Smooth muscle cell (in vitro differentiated cells): ENCODE measurements around the gene RAB9A. TPM values are rescaled to one million over a fixed set of nuclear protein-coding genes. Genes with fewer than 3 reads are reported as not detected.
"Not testable (repeated sequence)": the region's sequence is repeated elsewhere in the genome, so short reads cannot be mapped to it uniquely, and the experiment has no call there.

ENCODE experiments used
- DNase-seq: peaks from one replicate; lab custom pipeline; 2025; ENCODE audit not compliant: unreplicated experiment; lab: John Stamatoyannopoulos, UW
- H2AFZ ChIP-seq: fragments of 200-600 bp; sonication (generic); 2 replicates; pipeline ENCODE4 v1.6.0; 2016; ENCODE audit warnings: antibody characterized with exemption, low read depth, mild to moderate bottlenecking
- H3F3A ChIP-seq: fragments of 200-600 bp; sonication (generic); 2 replicates; pipeline ENCODE4 v1.6.0; 2017; ENCODE audit warnings: antibody characterized with exemption, low read depth
- H3K27ac ChIP-seq: fragments of 200-600 bp; sonication (generic); 2 replicates; pipeline ENCODE4 v1.5.1; 2016; ENCODE audit warnings: low read depth, mild to moderate bottlenecking
- H3K27me3 ChIP-seq: fragments of 200-600 bp; sonication (generic); 2 replicates; pipeline ENCODE4 v1.6.1; 2016; ENCODE audit warnings: low read depth, mild to moderate bottlenecking
- H3K36me3 ChIP-seq: fragments of 200-600 bp; sonication (generic); 2 replicates; pipeline ENCODE4 v1.5.1; 2016; ENCODE audit warnings: low read depth
- H3K4me1 ChIP-seq: fragments of 200-600 bp; sonication (generic); 2 replicates; pipeline ENCODE4 v1.5.1; 2016; ENCODE audit warnings: low read depth
- H3K4me2 ChIP-seq: fragments of 200-600 bp; sonication (generic); 2 replicates; pipeline ENCODE4 v1.6.0; 2016; ENCODE audit warnings: mild to moderate bottlenecking
- H3K4me3 ChIP-seq: fragments of 200-600 bp; sonication (generic); 2 replicates; pipeline ENCODE4 v1.5.1; 2016; ENCODE audit warnings: mild to moderate bottlenecking
- H3K79me2 ChIP-seq: fragments of 200-600 bp; sonication (generic); 2 replicates; pipeline ENCODE4 v1.6.0; 2016; ENCODE audit warnings: low read depth, mild to moderate bottlenecking
- H3K9ac ChIP-seq: fragments of 200-600 bp; sonication (generic); 2 replicates; pipeline ENCODE4 v1.6.0; 2016; ENCODE audit warnings: low read depth
- H3K9me3 ChIP-seq: fragments of 200-600 bp; sonication (generic); replicated peaks from 2 replicates; pipeline ENCODE4 v1.5.1; 2016; ENCODE audit warnings: low read depth
- H4K20me1 ChIP-seq: fragments of 200-600 bp; sonication (generic); 2 replicates; pipeline ENCODE4 v1.6.0; 2016; ENCODE audit warnings: low read depth
- WGBS: methylation state at CpG from one replicate; pipeline ENCODE4 v1.1.7; 2016; ENCODE audit warnings: low lambda C conversion rate; 5-methylcytosine and 5-hydroxymethylcytosine counted together
- polyA plus RNA-seq: library from polyadenylated mRNA; unstranded; fragments of >200 nt; fragmentation: Nextera tagmentation; extraction: Ambion mirVana; gene quantifications from 2 replicates; pipeline ENCODE4 v1.2.1, GENCODE V29; 2016
- total RNA-seq: library from RNA; depleted of rRNA; stranded (reverse); fragments of >200 nt; gene quantifications from 2 replicates; pipeline ENCODE4 v1.2.3, GENCODE V29; 2014
- TF ChIP-seq, protein P1 (sequence below): fragments of 200-600 bp; sonication (generic); IDR thresholded peaks from 2 replicates; pipeline ENCODE4 v1.5.1; 2017; ENCODE audit warnings: borderline replicate concordance, mild to moderate bottlenecking, antibody characterized with exemption; ENCODE audit not compliant: insufficient read depth, poor library complexity, severe bottlenecking

The RAB9A gene
- total and polyA plus RNA-seq, 2 experiments from 2014 or later, result 22.1 to 25.8 TPM

GRCh38 chrX:13673016-13673415 is 15.9 kb upstream of the RAB9A start:
- H3K36me3 ChIP-seq, result no peaks in the 10 kb centered on the region
- TF ChIP-seq, protein P1, sequence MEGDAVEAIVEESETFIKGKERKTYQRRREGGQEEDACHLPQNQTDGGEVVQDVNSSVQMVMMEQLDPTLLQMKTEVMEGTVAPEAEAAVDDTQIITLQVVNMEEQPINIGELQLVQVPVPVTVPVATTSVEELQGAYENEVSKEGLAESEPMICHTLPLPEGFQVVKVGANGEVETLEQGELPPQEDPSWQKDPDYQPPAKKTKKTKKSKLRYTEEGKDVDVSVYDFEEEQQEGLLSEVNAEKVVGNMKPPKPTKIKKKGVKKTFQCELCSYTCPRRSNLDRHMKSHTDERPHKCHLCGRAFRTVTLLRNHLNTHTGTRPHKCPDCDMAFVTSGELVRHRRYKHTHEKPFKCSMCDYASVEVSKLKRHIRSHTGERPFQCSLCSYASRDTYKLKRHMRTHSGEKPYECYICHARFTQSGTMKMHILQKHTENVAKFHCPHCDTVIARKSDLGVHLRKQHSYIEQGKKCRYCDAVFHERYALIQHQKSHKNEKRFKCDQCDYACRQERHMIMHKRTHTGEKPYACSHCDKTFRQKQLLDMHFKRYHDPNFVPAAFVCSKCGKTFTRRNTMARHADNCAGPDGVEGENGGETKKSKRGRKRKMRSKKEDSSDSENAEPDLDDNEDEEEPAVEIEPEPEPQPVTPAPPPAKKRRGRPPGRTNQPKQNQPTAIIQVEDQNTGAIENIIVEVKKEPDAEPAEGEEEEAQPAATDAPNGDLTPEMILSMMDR, result no peak
- DNase-seq, result no peak
- no peaks in the 10 kb centered on the region for H4K20me1 ChIP-seq
- H3K4me3 ChIP-seq, result no peak overlapping the region
- H2AFZ ChIP-seq, result no peak overlapping the region
- no peaks in the 10 kb centered on the region for H3K4me1 ChIP-seq
- H3F3A ChIP-seq, result no peaks in the 10 kb centered on the region
- H3K27me3 ChIP-seq, result no peaks in the 10 kb centered on the region
- H3K4me2 ChIP-seq, result no peak overlapping the region
- H3K9ac ChIP-seq, result no peak overlapping the region
- no peak overlapping the region for H3K27ac ChIP-seq
- H3K79me2 ChIP-seq, result no peaks in the 10 kb centered on the region
- H3K9me3 ChIP-seq, result no peaks in the 10 kb centered on the region

DNA sequence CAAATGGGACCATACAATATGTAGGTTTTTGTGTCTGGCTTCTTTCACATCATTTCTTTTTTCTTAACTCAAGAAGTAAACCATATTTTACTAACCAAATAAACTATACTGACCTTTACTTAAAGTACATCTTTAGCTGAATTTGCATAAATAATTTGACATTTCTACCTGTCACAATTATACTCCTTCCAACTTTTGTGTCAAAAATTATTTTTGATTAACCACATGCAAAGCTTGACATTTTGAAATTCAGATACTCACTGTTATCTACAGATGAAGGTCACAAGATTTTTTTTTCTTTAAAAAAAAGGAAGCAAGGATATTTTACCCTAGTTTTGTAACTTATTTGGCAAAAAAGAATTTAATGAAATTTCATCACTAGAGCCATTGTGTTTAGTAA is 12.0 kb upstream of the RAB9A start:
- Histone ChIP-seq H3K79me2 (no peaks in the 10 kb centered on the region), H3K9ac (no peak overlapping the region), H3F3A (no peaks in the 10 kb centered on the region), H3K4me2 (no peak overlapping the region), H3K27me3 (no peaks in the 10 kb centered on the region), H3K27ac (no peak overlapping the region), H3K4me3 (no peak overlapping the region), H2AFZ (no peak overlapping the region), H3K9me3 (no peaks in the 10 kb centered on the region), H4K20me1 (no peaks in the 10 kb centered on the region), H3K4me1 (no peaks in the 10 kb centered on the region), H3K36me3 (no peaks in the 10 kb centered on the region)
- DNase-seq, result no peak
- TF ChIP-seq, protein P1, result no peak

DNA sequence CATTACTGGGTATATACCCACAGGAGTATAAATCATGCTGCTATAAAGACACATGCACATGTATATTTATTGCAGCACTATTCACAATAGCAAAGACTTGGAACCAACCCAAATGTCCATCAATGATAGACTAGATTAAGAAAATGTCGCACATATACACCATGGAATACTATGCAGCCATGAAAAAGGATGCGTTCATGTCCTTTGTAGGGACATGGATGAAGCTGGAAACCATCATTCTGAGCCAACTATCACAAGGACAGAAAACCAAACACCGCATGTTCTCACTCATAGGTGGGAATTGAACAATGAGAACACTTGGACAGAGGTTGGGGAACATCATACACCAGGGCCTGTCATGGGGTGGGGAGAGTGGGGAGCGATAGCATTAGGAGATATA is 9.2 kb upstream of the RAB9A start:
- H3K36me3 ChIP-seq, H3K27me3 ChIP-seq, H3K4me2 ChIP-seq, H3K4me1 ChIP-seq, DNase-seq, H2AFZ ChIP-seq, H3F3A ChIP-seq, H3K9ac ChIP-seq, H3K27ac ChIP-seq, H3K79me2 ChIP-seq, H4K20me1 ChIP-seq, H3K9me3 ChIP-seq, H3K4me3 ChIP-seq: not testable (repeated sequence)
- 88% methylated on average over 3 of the region's 4 CpGs for WGBS

- Histone ChIP-seq H3K36me3 (no peaks in the 10 kb centered on the region), H3F3A (no peaks in the 10 kb centered on the region), H3K79me2 (no peaks in the 10 kb centered on the region), H3K4me1 (no peaks in the 10 kb centered on the region), H3K27me3 (no peaks in the 10 kb centered on the region), H3K4me2 (no peak overlapping the region), H2AFZ (no peak overlapping the region), H3K27ac (no peak overlapping the region), H3K9ac (no peak overlapping the region), H3K4me3 (no peak overlapping the region), H3K9me3 (no peaks in the 10 kb centered on the region), H4K20me1 (no peaks in the 10 kb centered on the region)
- 76% methylated on average over 7 of the region's 7 CpGs for WGBS
- DNase-seq, result no peak
- TF ChIP-seq, protein P1, result no peak
Measured at GRCh38 chrX:13681595-13681994, 7.3 kb upstream of the RAB9A start.
